KMS-11 (cell line): ENCODE results near the gene ACTR6.

Experiments used
- H2AFZ ChIP-seq: fragments of 200-600 bp; sonication (generic); 2 replicates; pipeline ENCODE4 v1.6.1; 2016; ENCODE audit warnings: antibody characterized with exemption, mixed run types, low read depth
- H3K27ac ChIP-seq: fragments of 200-600 bp; sonication (generic); 2 replicates; pipeline ENCODE4 v1.6.1; 2016; ENCODE audit warnings: mild to moderate bottlenecking, mixed run types
- H3K27me3 ChIP-seq: fragments of 200-600 bp; sonication (generic); 2 replicates; pipeline ENCODE4 v1.6.1; 2017; ENCODE audit warnings: mild to moderate bottlenecking, low read depth, mixed run types, moderate library complexity; ENCODE audit not compliant: insufficient read depth
- H3K36me3 ChIP-seq: fragments of 200-600 bp; sonication (generic); 2 replicates; pipeline ENCODE4 v1.6.1; 2017; ENCODE audit warnings: mild to moderate bottlenecking, mixed run types; ENCODE audit not compliant: insufficient read depth
- H3K4me1 ChIP-seq: fragments of 200-600 bp; sonication (generic); 2 replicates; pipeline ENCODE4 v1.6.1; 2016; ENCODE audit warnings: mild to moderate bottlenecking, low read depth, mixed run types; ENCODE audit not compliant: poor library complexity, severe bottlenecking
- H3K4me2 ChIP-seq: fragments of 200-600 bp; sonication (generic); 2 replicates; pipeline ENCODE4 v1.7.0; 2016; ENCODE audit warnings: mild to moderate bottlenecking, mixed run types
- H3K4me3 ChIP-seq: fragments of 200-600 bp; sonication (generic); IDR thresholded peaks from 2 replicates; pipeline ENCODE4 v1.6.1; 2017; ENCODE audit warnings: low read depth, low read length, mixed read lengths; ENCODE audit not compliant: insufficient read depth
- H3K79me2 ChIP-seq: fragments of 200-600 bp; sonication (generic); 2 replicates; pipeline ENCODE4 v1.6.1; 2016; ENCODE audit warnings: low read depth, mixed run types; ENCODE audit not compliant: insufficient read depth
- H3K9ac ChIP-seq: fragments of 200-600 bp; sonication (generic); 2 replicates; pipeline ENCODE4 v1.6.1; 2016; ENCODE audit warnings: mild to moderate bottlenecking, mixed run types
- H4K20me1 ChIP-seq: fragments of 200-600 bp; sonication (generic); 2 replicates; pipeline ENCODE4 v1.6.1; 2016; ENCODE audit warnings: mild to moderate bottlenecking, mixed run types; ENCODE audit not compliant: insufficient read depth
- TF ChIP-seq, protein P1 (sequence below): fragments of 200-600 bp; sonication (generic); conservative IDR thresholded peaks from 2 replicates; pipeline ENCODE4 v1.6.1; 2017; ENCODE audit warnings: low read depth, mild to moderate bottlenecking, antibody characterized with exemption, low read length, moderate library complexity, mixed read lengths

Gene ACTR6

GRCh38 chr12:100156731-100157426 lies 43.7 kb upstream of the ACTR6 start:
- Histone ChIP-seq H3K27me3 (no peaks in the 10 kb centered on the region), H3K9ac (no peak overlapping the region), H3K4me2 (no peak overlapping the region), H3K27ac (no peak overlapping the region), H3K4me1 (no peaks in the 10 kb centered on the region), H3K4me3 (no peak overlapping the region), H4K20me1 (no peaks in the 10 kb centered on the region), H3K36me3 (no peaks in the 10 kb centered on the region), H3K79me2 (no peaks in the 10 kb centered on the region), H2AFZ (no peak overlapping the region)
- TF ChIP-seq, protein P1, sequence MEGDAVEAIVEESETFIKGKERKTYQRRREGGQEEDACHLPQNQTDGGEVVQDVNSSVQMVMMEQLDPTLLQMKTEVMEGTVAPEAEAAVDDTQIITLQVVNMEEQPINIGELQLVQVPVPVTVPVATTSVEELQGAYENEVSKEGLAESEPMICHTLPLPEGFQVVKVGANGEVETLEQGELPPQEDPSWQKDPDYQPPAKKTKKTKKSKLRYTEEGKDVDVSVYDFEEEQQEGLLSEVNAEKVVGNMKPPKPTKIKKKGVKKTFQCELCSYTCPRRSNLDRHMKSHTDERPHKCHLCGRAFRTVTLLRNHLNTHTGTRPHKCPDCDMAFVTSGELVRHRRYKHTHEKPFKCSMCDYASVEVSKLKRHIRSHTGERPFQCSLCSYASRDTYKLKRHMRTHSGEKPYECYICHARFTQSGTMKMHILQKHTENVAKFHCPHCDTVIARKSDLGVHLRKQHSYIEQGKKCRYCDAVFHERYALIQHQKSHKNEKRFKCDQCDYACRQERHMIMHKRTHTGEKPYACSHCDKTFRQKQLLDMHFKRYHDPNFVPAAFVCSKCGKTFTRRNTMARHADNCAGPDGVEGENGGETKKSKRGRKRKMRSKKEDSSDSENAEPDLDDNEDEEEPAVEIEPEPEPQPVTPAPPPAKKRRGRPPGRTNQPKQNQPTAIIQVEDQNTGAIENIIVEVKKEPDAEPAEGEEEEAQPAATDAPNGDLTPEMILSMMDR: no peak

DNA sequence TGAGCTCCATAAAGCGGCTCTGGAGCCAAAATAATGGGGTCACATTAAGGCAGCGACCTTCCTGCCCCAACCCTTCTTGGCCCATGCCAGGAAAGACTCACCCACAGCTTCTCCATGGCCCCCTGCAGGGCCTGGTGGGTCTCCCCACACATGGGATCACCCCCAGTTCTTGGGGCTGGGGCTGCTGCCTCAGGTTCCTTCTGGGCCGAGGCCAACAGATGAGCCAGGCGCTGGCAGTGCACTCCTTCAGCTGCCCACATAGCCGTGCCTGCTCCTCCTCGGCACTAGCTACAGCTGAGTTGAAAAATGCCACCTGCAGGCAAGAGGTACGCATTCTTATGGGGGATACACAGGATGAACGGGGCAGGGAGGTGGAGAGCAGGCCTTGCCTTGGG lies 43.2 kb upstream of the ACTR6 start:
- H3K36me3 ChIP-seq: no peaks in the 10 kb centered on the region
- H3K9ac ChIP-seq: no peak overlapping the region
- no peaks in the 10 kb centered on the region for H4K20me1 ChIP-seq
- no peak overlapping the region for H3K4me3 ChIP-seq
- H3K79me2 ChIP-seq: no peaks in the 10 kb centered on the region
- no peak overlapping the region for H2AFZ ChIP-seq
- TF ChIP-seq, protein P1: no peak
- H3K4me2 ChIP-seq: no peak overlapping the region
- no peaks in the 10 kb centered on the region for H3K27me3 ChIP-seq
- no peak overlapping the region for H3K27ac ChIP-seq
- H3K4me1 ChIP-seq: no peaks in the 10 kb centered on the region

GRCh38 chr12:100158535-100158934 lies 42.1 kb upstream of the ACTR6 start:
- TF ChIP-seq, protein P1: no peak
- H3K4me2 ChIP-seq: no peak overlapping the region
- no peaks in the 10 kb centered on the region for H3K4me1 ChIP-seq
- H4K20me1 ChIP-seq: no peaks in the 10 kb centered on the region
- H3K27me3 ChIP-seq: no peaks in the 10 kb centered on the region
- no peak overlapping the region for H2AFZ ChIP-seq
- no peak overlapping the region for H3K4me3 ChIP-seq
- no peaks in the 10 kb centered on the region for H3K36me3 ChIP-seq
- H3K79me2 ChIP-seq: no peaks in the 10 kb centered on the region
- no peak overlapping the region for H3K27ac ChIP-seq
- no peak overlapping the region for H3K9ac ChIP-seq

- TF ChIP-seq, protein P1: no peak
- Histone ChIP-seq H3K4me1 (no peaks in the 10 kb centered on the region), H3K79me2 (no peaks in the 10 kb centered on the region), H3K4me2 (no peak overlapping the region), H3K27ac (no peak overlapping the region), H3K4me3 (no peak overlapping the region), H2AFZ (no peak overlapping the region), H3K9ac (no peak overlapping the region), H4K20me1 (no peaks in the 10 kb centered on the region), H3K27me3 (no peaks in the 10 kb centered on the region), H3K36me3 (no peaks in the 10 kb centered on the region)
Measured at GRCh38 chr12:100159391-100160104, 41.1 kb upstream of the ACTR6 start.
